GM12878 (cell line): ENCODE results near the gene PDLIM3. TPM values are rescaled to one million over a fixed set of nuclear protein-coding genes. Genes with fewer than 3 reads are reported as not detected.

Experiments used
- CEBPZ ChIP-seq: fragments of 150-350 bp; IDR thresholded peaks from 2 replicates; pipeline ENCODE4 v1.6.1; 2016; ENCODE audit warnings: low read depth, low read length
- FOS ChIP-seq: IDR thresholded peaks from 3 replicates; pipeline ENCODE4 v1.6.1; 2011; ENCODE audit warnings: borderline replicate concordance; ENCODE audit not compliant: insufficient read length; ENCODE audit errors: extremely low read depth
- POLR2A ChIP-seq: IDR thresholded peaks from 2 replicates; pipeline ENCODE4 v1.6.1; 2011; ENCODE audit warnings: low read depth, mild to moderate bottlenecking, low read length
- polyA plus RNA-seq, 11 experiments: library from polyadenylated mRNA; depleted of rRNA in 4 of 11; unstranded in 6 of 11; stranded (reverse) in 5 of 11; fragments of >200 nt; fragmentation: Nextera tagmentation in 4 of 11; fragmentation: Illumina TruSeq in 1 of 11; extraction: Ambion mirVana in 4 of 11; extraction: Trizol in 1 of 11; gene quantifications; 1 replicate in 1 of 11; 2 replicates in 10 of 11; pipeline versions ENCODE4 v1.2.1 to v1.2.3, GENCODE V29; 2011 to 2016; ENCODE audit warnings: inconsistent platforms in 2 of 11, missing spikeins in 2 of 11, low read depth in 1 of 11
- total RNA-seq, 4 experiments: library from RNA; depleted of rRNA in 3 of 4; stranded (reverse); fragments of >200 nt in 3 of 4; fragmentation: Illumina TruSeq in 1 of 4; extraction: Trizol in 1 of 4; gene quantifications; 2 replicates each; pipeline versions ENCODE4 v1.2.1 to v1.2.3, GENCODE V29; 2013 to 2021
- TF ChIP-seq, protein P1 (sequence below): IDR thresholded peaks from 2 replicates; pipeline ENCODE4 v1.6.1; 2012; ENCODE audit warnings: mild to moderate bottlenecking, low read depth, low read length
- TF ChIP-seq, protein P2 (sequence below): fragments of 450-650 bp; formaldehyde crosslinking; IDR thresholded peaks from 2 replicates; pipeline ENCODE4 v1.4.0; 2020; ENCODE audit warnings: mild to moderate bottlenecking, moderate library complexity

Gene PDLIM3
- total and polyA plus RNA-seq, 10 of the 15 experiments (the other 5 are each of a cell fraction or from before 2014, with no cell fraction given) = 0.04 to 0.43 (median 0.08) TPM; not detected in 7

DNA sequence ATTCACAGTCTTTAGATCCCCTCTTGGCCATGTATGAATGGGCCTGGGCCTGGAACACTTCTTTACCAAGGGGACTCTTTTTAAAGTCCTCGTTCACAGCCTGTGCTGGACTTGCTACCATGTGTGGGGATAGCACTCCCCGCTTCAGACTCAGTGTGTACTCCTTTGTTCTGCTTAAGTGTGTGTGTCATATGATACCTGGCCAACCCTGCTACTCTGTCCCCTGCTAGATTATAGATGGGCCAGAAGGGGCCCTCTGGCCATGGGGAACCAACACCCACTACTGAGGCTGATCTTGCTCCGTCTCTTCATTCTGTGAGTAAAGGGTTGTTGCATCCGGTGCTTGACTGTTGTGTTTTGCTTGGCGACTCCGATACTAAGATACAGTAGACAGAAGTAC, 71.8 kb downstream of the PDLIM3 start (continued):
- TF ChIP-seq, protein P1, sequence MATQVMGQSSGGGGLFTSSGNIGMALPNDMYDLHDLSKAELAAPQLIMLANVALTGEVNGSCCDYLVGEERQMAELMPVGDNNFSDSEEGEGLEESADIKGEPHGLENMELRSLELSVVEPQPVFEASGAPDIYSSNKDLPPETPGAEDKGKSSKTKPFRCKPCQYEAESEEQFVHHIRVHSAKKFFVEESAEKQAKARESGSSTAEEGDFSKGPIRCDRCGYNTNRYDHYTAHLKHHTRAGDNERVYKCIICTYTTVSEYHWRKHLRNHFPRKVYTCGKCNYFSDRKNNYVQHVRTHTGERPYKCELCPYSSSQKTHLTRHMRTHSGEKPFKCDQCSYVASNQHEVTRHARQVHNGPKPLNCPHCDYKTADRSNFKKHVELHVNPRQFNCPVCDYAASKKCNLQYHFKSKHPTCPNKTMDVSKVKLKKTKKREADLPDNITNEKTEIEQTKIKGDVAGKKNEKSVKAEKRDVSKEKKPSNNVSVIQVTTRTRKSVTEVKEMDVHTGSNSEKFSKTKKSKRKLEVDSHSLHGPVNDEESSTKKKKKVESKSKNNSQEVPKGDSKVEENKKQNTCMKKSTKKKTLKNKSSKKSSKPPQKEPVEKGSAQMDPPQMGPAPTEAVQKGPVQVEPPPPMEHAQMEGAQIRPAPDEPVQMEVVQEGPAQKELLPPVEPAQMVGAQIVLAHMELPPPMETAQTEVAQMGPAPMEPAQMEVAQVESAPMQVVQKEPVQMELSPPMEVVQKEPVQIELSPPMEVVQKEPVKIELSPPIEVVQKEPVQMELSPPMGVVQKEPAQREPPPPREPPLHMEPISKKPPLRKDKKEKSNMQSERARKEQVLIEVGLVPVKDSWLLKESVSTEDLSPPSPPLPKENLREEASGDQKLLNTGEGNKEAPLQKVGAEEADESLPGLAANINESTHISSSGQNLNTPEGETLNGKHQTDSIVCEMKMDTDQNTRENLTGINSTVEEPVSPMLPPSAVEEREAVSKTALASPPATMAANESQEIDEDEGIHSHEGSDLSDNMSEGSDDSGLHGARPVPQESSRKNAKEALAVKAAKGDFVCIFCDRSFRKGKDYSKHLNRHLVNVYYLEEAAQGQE = no peak
- TF ChIP-seq POLR2A (no peak), FOS (no peak), CEBPZ (no peak)
- TF ChIP-seq, protein P2, sequence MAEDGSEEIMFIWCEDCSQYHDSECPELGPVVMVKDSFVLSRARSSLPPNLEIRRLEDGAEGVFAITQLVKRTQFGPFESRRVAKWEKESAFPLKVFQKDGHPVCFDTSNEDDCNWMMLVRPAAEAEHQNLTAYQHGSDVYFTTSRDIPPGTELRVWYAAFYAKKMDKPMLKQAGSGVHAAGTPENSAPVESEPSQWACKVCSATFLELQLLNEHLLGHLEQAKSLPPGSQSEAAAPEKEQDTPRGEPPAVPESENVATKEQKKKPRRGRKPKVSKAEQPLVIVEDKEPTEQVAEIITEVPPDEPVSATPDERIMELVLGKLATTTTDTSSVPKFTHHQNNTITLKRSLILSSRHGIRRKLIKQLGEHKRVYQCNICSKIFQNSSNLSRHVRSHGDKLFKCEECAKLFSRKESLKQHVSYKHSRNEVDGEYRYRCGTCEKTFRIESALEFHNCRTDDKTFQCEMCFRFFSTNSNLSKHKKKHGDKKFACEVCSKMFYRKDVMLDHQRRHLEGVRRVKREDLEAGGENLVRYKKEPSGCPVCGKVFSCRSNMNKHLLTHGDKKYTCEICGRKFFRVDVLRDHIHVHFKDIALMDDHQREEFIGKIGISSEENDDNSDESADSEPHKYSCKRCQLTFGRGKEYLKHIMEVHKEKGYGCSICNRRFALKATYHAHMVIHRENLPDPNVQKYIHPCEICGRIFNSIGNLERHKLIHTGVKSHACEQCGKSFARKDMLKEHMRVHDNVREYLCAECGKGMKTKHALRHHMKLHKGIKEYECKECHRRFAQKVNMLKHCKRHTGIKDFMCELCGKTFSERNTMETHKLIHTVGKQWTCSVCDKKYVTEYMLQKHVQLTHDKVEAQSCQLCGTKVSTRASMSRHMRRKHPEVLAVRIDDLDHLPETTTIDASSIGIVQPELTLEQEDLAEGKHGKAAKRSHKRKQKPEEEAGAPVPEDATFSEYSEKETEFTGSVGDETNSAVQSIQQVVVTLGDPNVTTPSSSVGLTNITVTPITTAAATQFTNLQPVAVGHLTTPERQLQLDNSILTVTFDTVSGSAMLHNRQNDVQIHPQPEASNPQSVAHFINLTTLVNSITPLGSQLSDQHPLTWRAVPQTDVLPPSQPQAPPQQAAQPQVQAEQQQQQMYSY = no peak
